HG02938 (cell line): ENCODE results near the gene OR2AT4.

Experiments used
- ATAC-seq: cut with Tn5 transposase; IDR thresholded peaks from one replicate; pipeline ENCODE4 v1.9.1; 2021; ENCODE audit warnings: mild to moderate bottlenecking, moderate library complexity; ENCODE audit not compliant: unreplicated experiment

The OR2AT4 gene

GRCh38 chr11:75031771-75032549 is 64.7 kb downstream of the OR2AT4 start:
- ATAC-seq: no peak
